Measurements from ENCODE around the gene MTHFSD.

MTHFSD gene

DNA sequence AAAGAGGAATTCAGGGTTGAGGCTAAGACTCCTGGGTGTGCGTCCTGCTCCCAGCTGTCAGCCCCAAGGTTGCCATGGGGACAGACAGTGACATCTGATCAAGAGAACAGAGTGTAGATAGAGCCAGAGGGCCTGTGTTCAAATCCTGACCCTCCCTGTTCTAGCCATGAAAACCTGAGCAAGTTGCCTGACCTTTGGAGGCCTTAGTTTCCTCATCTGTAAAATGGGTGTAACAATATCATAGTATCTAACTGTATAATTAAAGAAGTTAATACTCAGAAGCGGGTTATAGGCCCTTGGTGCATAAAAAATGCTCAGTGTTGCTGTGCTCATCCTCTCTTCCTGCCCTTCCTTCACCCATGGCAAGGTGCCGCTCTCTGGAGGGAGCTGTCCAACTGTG is 73.4 kb downstream of the MTHFSD start:
- Histone ChIP-seq H3K27me3 (ENCODE audit: insufficient read depth, poor library complexity, severe bottlenecking) (peaks cover 93% of the 10 kb centered on the region), H3K36me3 (ENCODE audit: low read depth) (no peaks in the 10 kb centered on the region), H3K9me3 (ENCODE audit: severe bottlenecking) (peaks cover 4% of the 10 kb centered on the region), H3K4me3 (ENCODE audit: severe bottlenecking) (no peak overlapping the region), H3K27ac (ENCODE audit: poor library complexity, severe bottlenecking) (no peak overlapping the region), H3K4me1 (ENCODE audit: insufficient read depth, poor library complexity, severe bottlenecking) (no peaks in the 10 kb centered on the region)
- no peak for DNase-seq (ENCODE audit: low spot score)
- ATAC-seq (ENCODE audit: low read depth), result no peak
- no peak for TF ChIP-seq CTCF (IDR thresholded peaks at IDR 0.05; ENCODE audit: poor library complexity, severe bottlenecking)

DNA sequence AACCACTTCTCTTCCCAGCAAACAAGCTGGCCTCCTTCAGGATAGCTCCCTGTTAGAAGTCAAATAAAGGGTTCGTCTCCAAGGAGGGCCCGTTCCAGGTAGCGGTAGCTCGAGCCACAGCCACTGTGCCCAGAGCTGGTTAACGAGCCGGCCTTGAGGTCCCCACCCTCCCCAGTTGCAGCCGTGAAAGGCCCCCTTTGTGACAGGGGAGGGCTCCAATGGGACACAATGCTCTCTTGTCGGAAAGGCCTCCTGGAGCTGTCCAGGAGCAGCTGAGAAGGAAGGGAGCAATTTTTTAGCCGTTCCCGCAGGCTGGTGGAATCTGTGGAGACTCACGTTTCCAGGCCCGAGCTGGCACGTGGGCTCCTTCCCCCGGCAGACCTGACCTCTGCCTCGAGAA is 74.6 kb downstream of the MTHFSD start:
- Histone ChIP-seq H3K4me1 (ENCODE audit: insufficient read depth, poor library complexity, severe bottlenecking) (no peaks in the 10 kb centered on the region), H3K4me3 (ENCODE audit: severe bottlenecking) (no peak overlapping the region), H3K27me3 (ENCODE audit: insufficient read depth, poor library complexity, severe bottlenecking) (peaks cover 93% of the 10 kb centered on the region), H3K27ac (ENCODE audit: poor library complexity, severe bottlenecking) (no peak overlapping the region), H3K36me3 (ENCODE audit: low read depth) (no peaks in the 10 kb centered on the region), H3K9me3 (ENCODE audit: severe bottlenecking) (peaks cover 4% of the 10 kb centered on the region)
- DNase-seq (ENCODE audit: low spot score) (no peak), ATAC-seq (ENCODE audit: low read depth) (no peak)
- no peak for TF ChIP-seq CTCF (IDR thresholded peaks at IDR 0.05; ENCODE audit: poor library complexity, severe bottlenecking)
